GM12878 (cell line): ENCODE data around the gene DPP9. TPM values are rescaled to one million over a fixed set of nuclear protein-coding genes. Genes with fewer than 3 reads are reported as not detected.

Source experiments
- ATAC-seq: fragments of 200-7000 bp; cut with Tn5 transposase; 3 replicates; pipeline ENCODE4 v1.9.1; 2020; ENCODE audit warnings: mild to moderate bottlenecking, moderate library complexity
- BruUV-seq: library from RNA; stranded (reverse); fragments of 400-500 nt; replicated peaks from 2 replicates; lab custom pipeline; 2021; lab: Mats Ljungman, UMichigan
- CTCF ChIA-PET: fragments of 300-600 bp; sonication (Branson Sonifier 250); formaldehyde crosslinking; extraction: SDS; loops from one replicate; lab custom pipeline; 2021; ENCODE audit warnings: inconsistent platforms; lab: Yijun Ruan, JAX
- POLR2A ChIA-PET: fragments of 350-600 bp; formaldehyde crosslinking; extraction: SDS; loops from one replicate; lab custom pipeline; 2021; ENCODE audit warnings: inconsistent platforms; lab: Charles Lee
- RAD21 ChIA-PET: fragments of 300-600 bp; sonication (Branson Sonifier 250); formaldehyde crosslinking; loops from one replicate; lab custom pipeline; 2023; ENCODE audit warnings: antibody characterized with exemption; ENCODE audit not compliant: unreplicated experiment; lab: Charles Lee
- SMC1A ChIA-PET: fragments of 300-600 bp; sonication (Branson Sonifier 250); formaldehyde crosslinking; loops from one replicate; lab custom pipeline; 2023; ENCODE audit not compliant: unreplicated experiment, uncharacterized antibody; lab: Charles Lee
- DNase-seq: peaks from one replicate; pipeline ENCODE4 v3.0.0-alpha.2; 2011; ENCODE audit warnings: low read depth, low spot score
- FAIRE-seq: peaks from 3 replicates; lab custom pipeline; 2011; peaks lifted over from hg19 to GRCh38; lab: Jason Lieb, UNC
- H2AFZ ChIP-seq: 2 replicates; pipeline ENCODE4 v1.6.0; 2011; ENCODE audit warnings: low read depth, low read length, control low read depth; ENCODE audit not compliant: control insufficient read depth
- H3K27ac ChIP-seq: 2 replicates; pipeline ENCODE4 v1.5.1; 2011; ENCODE audit warnings: control low read depth; ENCODE audit not compliant: control insufficient read depth, insufficient read depth
- H3K27me3 ChIP-seq, 2 experiments: replicated peaks in 1 of 2; 2 replicates each; pipeline versions ENCODE4 v1.6.0 to v1.6.1; 2011; ENCODE audit warnings: low read length in 1 of 2; ENCODE audit not compliant: control insufficient read depth in 2 of 2, insufficient read depth in 2 of 2
- H3K36me3 ChIP-seq, 2 experiments: 2 replicates each; pipeline ENCODE4 v1.5.1; 2011; ENCODE audit warnings: low read length in 1 of 2; ENCODE audit not compliant: control insufficient read depth in 2 of 2, insufficient read depth in 2 of 2
- H3K4me1 ChIP-seq: 2 replicates; pipeline ENCODE4 v1.6.1; 2011; ENCODE audit warnings: mild to moderate bottlenecking, low read length, moderate library complexity, mixed read lengths; ENCODE audit not compliant: control insufficient read depth, insufficient read depth
- H3K4me2 ChIP-seq: 2 replicates; pipeline ENCODE4 v1.6.0; 2011; ENCODE audit warnings: control low read depth; ENCODE audit not compliant: control insufficient read depth, insufficient read depth
- H3K4me3 ChIP-seq: fragments of 200-600 bp; sonication (generic); 2 replicates; pipeline ENCODE4 v1.5.1; 2016
- H3K79me2 ChIP-seq: 2 replicates; pipeline ENCODE4 v1.6.0; 2011; ENCODE audit warnings: low read length; ENCODE audit not compliant: control insufficient read depth, insufficient read depth
- H3K9ac ChIP-seq: 2 replicates; pipeline ENCODE4 v1.8.0; 2011; ENCODE audit warnings: low read length, control low read depth, mixed read lengths; ENCODE audit not compliant: control insufficient read depth, insufficient read depth
- H3K9me3 ChIP-seq: replicated peaks from 3 replicates; pipeline ENCODE4 v1.5.1; 2011; ENCODE audit warnings: mild to moderate bottlenecking, low read length; ENCODE audit not compliant: control insufficient read depth, insufficient read depth
- H4K20me1 ChIP-seq: 2 replicates; pipeline ENCODE4 v1.6.0; 2011; ENCODE audit not compliant: control insufficient read depth, insufficient read depth
- BACH1 ChIP-seq: fragments of 450-650 bp; IDR thresholded peaks from 2 replicates; pipeline ENCODE4 v1.6.1; 2017; ENCODE audit warnings: mild to moderate bottlenecking, borderline replicate concordance
- CHD1 ChIP-seq: IDR thresholded peaks from 2 replicates; pipeline ENCODE4 v1.6.1; 2012; ENCODE audit warnings: low read depth, low read length, improper control_type of control experiment
- DPF2 ChIP-seq: fragments of 450-650 bp; IDR thresholded peaks from 2 replicates; pipeline ENCODE4 v1.6.1; 2017; ENCODE audit warnings: mild to moderate bottlenecking
- KLF5 ChIP-seq: fragments of 450-650 bp; IDR thresholded peaks from 2 replicates; pipeline ENCODE4 v1.6.1; 2014; ENCODE audit warnings: mild to moderate bottlenecking; ENCODE audit not compliant: partially characterized antibody
- MTA3 ChIP-seq: IDR thresholded peaks from 2 replicates; pipeline ENCODE4 v1.6.1; 2012; ENCODE audit warnings: low read length, inconsistent platforms, borderline replicate concordance
- TARDBP ChIP-seq: IDR thresholded peaks from 2 replicates; pipeline ENCODE4 v1.6.1; 2016; ENCODE audit warnings: borderline replicate concordance
- whole genome bisulfite sequencing: methylation state at CpG from one replicate; pipeline ENCODE4 v1.1.6; 2016; ENCODE audit warnings: low lambda C conversion rate; ENCODE audit not compliant: insufficient replicate concordance, insufficient coverage; ENCODE audit errors: missing lambda C conversion rate; 5-methylcytosine and 5-hydroxymethylcytosine counted together
- in situ Hi-C: fragments of 300-500 bp; cut with MboI; formaldehyde crosslinking; loops from 9 replicates; pipeline ENCODE4 v1.14.3; 2018; ENCODE audit warnings: mixed read lengths
- intact Hi-C: fragments of 100-400 bp; cut with micrococcal nuclease; formaldehyde crosslinking; loops from one replicate; pipeline ENCODE4 v1.14.2; 2022; ENCODE audit not compliant: unreplicated experiment
- polyA plus RNA-seq, 11 experiments: library from polyadenylated mRNA; depleted of rRNA in 4 of 11; unstranded in 6 of 11; stranded (reverse) in 5 of 11; fragments of >200 nt; fragmentation: Nextera tagmentation in 4 of 11; fragmentation: Illumina TruSeq in 1 of 11; extraction: Ambion mirVana in 4 of 11; extraction: Trizol in 1 of 11; gene quantifications; 1 replicate in 1 of 11; 2 replicates in 10 of 11; pipeline versions ENCODE4 v1.2.1 to v1.2.3, GENCODE V29; 2011 to 2016; ENCODE audit warnings: inconsistent platforms in 2 of 11, missing spikeins in 2 of 11, low read depth in 1 of 11
- total RNA-seq, 4 experiments: library from RNA; depleted of rRNA in 3 of 4; stranded (reverse); fragments of >200 nt in 3 of 4; fragmentation: Illumina TruSeq in 1 of 4; extraction: Trizol in 1 of 4; gene quantifications; 2 replicates each; pipeline versions ENCODE4 v1.2.1 to v1.2.3, GENCODE V29; 2013 to 2021
- TF ChIP-seq, protein P1 (sequence below): IDR thresholded peaks from 2 replicates; pipeline ENCODE4 v1.6.1; 2012; ENCODE audit warnings: low read depth, low read length, improper control_type of control experiment
- TF ChIP-seq, protein P2 (sequence below): IDR thresholded peaks from 2 replicates; pipeline ENCODE4 v1.6.1; 2012; ENCODE audit warnings: mild to moderate bottlenecking, low read depth, low read length
- TF ChIP-seq, protein P3 (sequence below): IDR thresholded peaks from 2 replicates; pipeline ENCODE4 v1.6.1; 2011; ENCODE audit warnings: borderline replicate concordance, low read depth, mild to moderate bottlenecking, moderate library complexity, low read length; ENCODE audit not compliant: insufficient read depth, poor library complexity, severe bottlenecking

The DPP9 gene
- total and polyA plus RNA-seq, 10 of the 15 experiments (the other 5 are each of a cell fraction or from before 2014, with no cell fraction given), result 0.64 to 58.6 (median 27.6) TPM

DNA sequence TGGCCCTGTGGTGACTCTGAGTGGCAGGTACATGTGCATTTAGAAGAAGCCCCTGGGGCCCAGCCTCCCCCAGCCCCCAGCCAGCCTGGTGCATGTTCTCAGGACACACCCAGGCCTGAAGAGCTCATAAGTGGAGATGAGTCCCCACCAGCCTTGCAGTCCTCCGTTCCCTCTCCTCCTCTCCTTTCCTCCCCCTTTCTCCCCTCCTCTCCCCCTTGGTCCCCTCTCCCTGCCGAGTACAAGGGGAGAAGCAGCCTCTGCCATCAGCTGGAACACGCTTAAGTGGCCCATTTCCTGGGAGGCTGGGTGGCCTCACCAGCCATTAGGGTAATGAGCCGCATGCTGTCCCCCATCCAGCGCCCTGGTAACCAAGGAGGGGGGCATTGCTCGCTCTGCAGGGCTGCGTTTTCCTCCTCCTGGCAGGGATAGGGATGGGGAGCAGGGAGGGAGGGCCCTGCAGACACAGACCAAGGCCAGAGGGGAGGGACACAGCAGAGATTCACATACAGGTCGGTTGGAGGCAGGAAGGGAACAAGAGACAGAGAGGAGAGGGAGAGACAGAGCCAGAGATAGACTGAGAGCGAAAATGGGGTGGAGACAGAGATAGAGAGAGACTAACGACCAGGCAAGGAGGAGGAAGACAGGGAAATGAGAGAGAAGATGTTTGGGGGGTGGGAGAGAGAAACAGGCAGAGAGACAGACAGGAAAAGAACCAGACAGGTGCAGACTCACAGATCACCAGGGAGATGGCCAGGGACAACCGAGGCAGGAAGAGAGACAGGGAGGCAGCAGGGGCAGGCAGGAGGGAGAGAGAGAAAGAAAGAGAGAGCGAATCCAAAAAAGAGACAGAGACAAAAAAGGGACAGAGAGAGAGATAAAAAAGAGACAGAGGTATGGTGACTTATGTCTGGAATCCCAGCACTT, 19.3 kb upstream of the DPP9 start:
- BruUV-seq, result no TSS peak
- ATAC-seq (no peak), FAIRE-seq (no peak), DNase-seq (no peak)
- H3K79me2 ChIP-seq, result no peaks in the 10 kb centered on the region
- ChIA-PET CTCF (no interaction called here), RAD21 (interaction anchor here (1.2 kb wide), 1 partner anchor 48 kb away, joined by 5 read pairs; the partner anchor contains the start of gene FEM1A), SMC1A (interaction anchor here (1.6 kb wide), 1 partner anchor 48 kb away, joined by 6 read pairs; the partner anchor contains the start of gene FEM1A), POLR2A (interaction anchor here (0.7 kb wide), 1 partner anchor 1284 kb away, joined by 5 read pairs; no protein-coding TSS in a partner anchor)
- in situ Hi-C loops (no loop called here), intact Hi-C loops (no loop called here)
- no peaks in the 10 kb centered on the region for H3K9me3 ChIP-seq
- no peaks in the 10 kb centered on the region for H3K36me3 ChIP-seq
- no peak overlapping the region for H3K9ac ChIP-seq
- WGBS, result 10% methylated on average over 11 of the region's 12 CpGs
- no peaks in the 10 kb centered on the region for H3K4me1 ChIP-seq
- no peak overlapping the region for H2AFZ ChIP-seq
- H4K20me1 ChIP-seq, result no peaks in the 10 kb centered on the region
- TF ChIP-seq KLF5, result no peak
- no peak overlapping the region for H3K4me3 ChIP-seq
- no peaks in the 10 kb centered on the region; a peak in 1 of 4 replicates for H3K27me3 ChIP-seq
- H3K4me2 ChIP-seq, result no peak overlapping the region
- H3K27ac ChIP-seq, result no peak overlapping the region

DNA sequence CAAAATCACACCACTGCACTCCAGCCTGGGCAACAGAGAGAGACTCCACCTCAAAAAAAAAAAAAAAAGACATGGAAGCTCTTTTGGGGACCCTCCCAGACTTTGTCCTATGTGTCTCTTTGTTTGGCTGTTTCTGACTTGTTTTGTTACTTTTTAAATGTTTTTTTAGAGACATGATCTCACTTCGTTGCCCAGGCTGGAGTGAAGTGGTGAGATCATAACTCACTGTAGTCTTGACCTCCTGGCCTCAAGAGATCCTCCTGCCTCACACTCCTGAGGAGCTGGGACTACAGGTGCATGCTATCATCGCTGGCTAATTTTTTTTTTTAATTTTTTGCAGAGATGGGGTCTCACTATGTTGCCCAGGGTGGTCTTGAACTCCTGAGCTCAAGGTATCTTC, 16.4 kb upstream of the DPP9 start:
- RAD21 ChIA-PET, result interaction anchor here (5.3 kb wide), 1 partner anchor 50 kb away, joined by 34 read pairs; the partner anchor contains the start of gene FEM1A
- POLR2A ChIA-PET, result interaction anchor here (0.5 kb wide), 1 partner anchor 11 kb away, joined by 4 read pairs; no protein-coding TSS in a partner anchor
- in situ Hi-C loops (no loop called here), intact Hi-C loops (no loop called here)
- WGBS, result 10% methylated on average over 2 of the region's 2 CpGs
- ATAC-seq, result no peak
- CTCF ChIA-PET, result interaction anchor here (0.7 to 6.4 kb wide), 3 partner anchors 8 to 299 kb away, joined by 3 to 45 read pairs (median 4); partner anchors contain the start of gene FEM1A
- Histone ChIP-seq H3K4me1 (no peaks in the 10 kb centered on the region), H3K27ac (no peak overlapping the region), H3K79me2 (no peaks in the 10 kb centered on the region), H3K9me3 (no peaks in the 10 kb centered on the region), H3K9ac (no peak overlapping the region), H4K20me1 (no peaks in the 10 kb centered on the region), H3K4me3 (no peak overlapping the region), H3K27me3 (no peaks in the 10 kb centered on the region; a peak in 1 of 4 replicates), H3K4me2 (no peak overlapping the region), H2AFZ (no peak overlapping the region), H3K36me3 (no peaks in the 10 kb centered on the region)
- SMC1A ChIA-PET, result interaction anchor here (0.7 to 3.0 kb wide), 4 partner anchors 12 to 50 kb away, joined by 3 to 27 read pairs (median 4); partner anchors contain the start of gene FEM1A
- no TSS peak for BruUV-seq
- FAIRE-seq, result no peak
- TF ChIP-seq DPF2 (no peak), TARDBP (no peak), MTA3 (no peak), CHD1 (no peak), BACH1 (no peak)
- TF ChIP-seq, protein P1, sequence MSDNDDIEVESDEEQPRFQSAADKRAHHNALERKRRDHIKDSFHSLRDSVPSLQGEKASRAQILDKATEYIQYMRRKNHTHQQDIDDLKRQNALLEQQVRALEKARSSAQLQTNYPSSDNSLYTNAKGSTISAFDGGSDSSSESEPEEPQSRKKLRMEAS, result no peak
- TF ChIP-seq, protein P2, sequence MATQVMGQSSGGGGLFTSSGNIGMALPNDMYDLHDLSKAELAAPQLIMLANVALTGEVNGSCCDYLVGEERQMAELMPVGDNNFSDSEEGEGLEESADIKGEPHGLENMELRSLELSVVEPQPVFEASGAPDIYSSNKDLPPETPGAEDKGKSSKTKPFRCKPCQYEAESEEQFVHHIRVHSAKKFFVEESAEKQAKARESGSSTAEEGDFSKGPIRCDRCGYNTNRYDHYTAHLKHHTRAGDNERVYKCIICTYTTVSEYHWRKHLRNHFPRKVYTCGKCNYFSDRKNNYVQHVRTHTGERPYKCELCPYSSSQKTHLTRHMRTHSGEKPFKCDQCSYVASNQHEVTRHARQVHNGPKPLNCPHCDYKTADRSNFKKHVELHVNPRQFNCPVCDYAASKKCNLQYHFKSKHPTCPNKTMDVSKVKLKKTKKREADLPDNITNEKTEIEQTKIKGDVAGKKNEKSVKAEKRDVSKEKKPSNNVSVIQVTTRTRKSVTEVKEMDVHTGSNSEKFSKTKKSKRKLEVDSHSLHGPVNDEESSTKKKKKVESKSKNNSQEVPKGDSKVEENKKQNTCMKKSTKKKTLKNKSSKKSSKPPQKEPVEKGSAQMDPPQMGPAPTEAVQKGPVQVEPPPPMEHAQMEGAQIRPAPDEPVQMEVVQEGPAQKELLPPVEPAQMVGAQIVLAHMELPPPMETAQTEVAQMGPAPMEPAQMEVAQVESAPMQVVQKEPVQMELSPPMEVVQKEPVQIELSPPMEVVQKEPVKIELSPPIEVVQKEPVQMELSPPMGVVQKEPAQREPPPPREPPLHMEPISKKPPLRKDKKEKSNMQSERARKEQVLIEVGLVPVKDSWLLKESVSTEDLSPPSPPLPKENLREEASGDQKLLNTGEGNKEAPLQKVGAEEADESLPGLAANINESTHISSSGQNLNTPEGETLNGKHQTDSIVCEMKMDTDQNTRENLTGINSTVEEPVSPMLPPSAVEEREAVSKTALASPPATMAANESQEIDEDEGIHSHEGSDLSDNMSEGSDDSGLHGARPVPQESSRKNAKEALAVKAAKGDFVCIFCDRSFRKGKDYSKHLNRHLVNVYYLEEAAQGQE, result no peak
- TF ChIP-seq, protein P3, sequence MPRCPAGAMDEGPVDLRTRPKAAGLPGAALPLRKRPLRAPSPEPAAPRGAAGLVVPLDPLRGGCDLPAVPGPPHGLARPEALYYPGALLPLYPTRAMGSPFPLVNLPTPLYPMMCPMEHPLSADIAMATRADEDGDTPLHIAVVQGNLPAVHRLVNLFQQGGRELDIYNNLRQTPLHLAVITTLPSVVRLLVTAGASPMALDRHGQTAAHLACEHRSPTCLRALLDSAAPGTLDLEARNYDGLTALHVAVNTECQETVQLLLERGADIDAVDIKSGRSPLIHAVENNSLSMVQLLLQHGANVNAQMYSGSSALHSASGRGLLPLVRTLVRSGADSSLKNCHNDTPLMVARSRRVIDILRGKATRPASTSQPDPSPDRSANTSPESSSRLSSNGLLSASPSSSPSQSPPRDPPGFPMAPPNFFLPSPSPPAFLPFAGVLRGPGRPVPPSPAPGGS, result no peak
- no peak for DNase-seq
